NCI-H524 (cell line): ENCODE data around the gene EHBP1.
"Not testable (repeated sequence)": the region's sequence is repeated elsewhere in the genome, so short reads cannot be mapped to it uniquely, and the experiment has no call there.

Experiments used
- DNase-seq, 2 experiments: peaks; one replicate each; lab custom pipeline; 2025; lab: John Stamatoyannopoulos, UW

EHBP1 gene

DNA sequence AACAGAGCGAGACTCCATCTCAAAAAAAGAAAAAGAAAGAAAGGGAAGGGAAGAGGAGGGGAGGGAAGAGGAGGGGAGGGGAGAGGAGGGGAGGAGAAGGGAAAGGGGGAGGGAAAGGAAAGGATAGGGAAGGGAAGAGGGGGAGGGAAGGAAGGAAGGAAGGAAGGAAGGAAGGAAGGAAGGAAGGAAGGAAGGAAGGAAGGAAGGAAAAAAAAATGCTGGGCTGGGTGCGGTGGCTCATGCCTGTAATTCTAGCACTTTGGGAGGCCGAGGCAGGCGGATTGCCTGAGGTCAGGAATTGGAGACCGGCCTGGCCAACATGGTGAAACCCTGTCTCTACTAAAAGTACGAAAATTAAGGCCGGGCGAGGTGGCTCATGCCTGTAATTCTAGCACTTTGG lies 314.2 kb downstream of the EHBP1 start:
- not testable (repeated sequence) for DNase-seq

DNA sequence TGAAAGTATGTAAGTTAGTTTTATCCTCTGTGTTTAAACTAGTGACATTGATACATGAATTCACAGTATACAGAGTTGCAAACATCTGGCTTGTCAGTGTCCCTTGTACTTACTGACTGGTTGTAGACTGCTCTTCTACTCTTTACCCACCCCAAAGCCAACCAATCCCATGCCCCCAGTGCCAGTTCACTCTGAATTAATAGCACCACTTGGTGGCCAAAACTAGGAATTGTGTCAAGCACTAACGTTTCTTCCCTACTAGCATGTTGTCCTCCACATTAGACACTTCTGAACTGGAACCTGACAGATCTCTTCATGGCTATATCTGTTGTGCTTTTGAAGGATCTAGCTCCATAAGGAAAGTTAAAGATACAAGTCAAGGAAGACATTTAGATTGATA lies 317.9 kb downstream of the EHBP1 start:
- peak; percentile 7 to 71 for DNase-seq

DNA sequence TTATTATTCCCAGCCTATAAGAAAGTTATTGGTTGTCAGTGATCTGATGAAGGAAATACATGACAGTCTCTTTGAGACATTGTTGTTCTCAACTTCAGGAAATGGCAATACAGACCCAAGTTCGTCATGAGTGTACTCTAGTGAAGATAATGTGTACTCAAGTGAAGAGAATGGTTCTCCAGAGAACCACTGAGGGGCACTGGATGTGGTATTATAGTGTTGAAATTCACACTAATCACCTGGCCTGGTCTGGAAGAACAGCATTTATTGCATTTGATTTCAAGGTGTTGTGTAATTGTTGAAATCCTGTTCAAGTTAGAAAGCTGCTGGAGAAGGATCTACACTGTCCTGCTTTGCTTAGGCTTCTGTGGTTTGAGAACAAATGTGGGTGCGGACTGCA lies 321.7 kb downstream of the EHBP1 start:
- no peak for DNase-seq

DNA sequence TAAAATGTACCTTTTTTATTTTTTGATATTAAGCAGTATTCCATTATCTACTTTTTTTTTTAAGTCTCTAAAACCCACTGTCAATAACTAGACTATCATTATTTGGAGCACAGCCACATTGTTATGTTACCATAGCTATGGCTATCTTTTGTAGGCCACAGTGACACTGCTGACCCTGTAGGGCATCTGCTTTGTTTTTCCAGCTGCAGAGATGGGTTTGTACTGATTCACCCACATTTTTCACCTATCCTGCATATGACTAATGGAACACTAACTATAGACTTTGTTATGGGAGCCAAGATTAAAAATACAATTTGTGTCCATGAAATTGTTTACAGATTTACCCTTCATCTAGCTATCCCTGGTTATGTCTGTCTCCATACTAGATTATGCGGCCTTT lies 323.5 kb downstream of the EHBP1 start:
- no peak for DNase-seq

DNA sequence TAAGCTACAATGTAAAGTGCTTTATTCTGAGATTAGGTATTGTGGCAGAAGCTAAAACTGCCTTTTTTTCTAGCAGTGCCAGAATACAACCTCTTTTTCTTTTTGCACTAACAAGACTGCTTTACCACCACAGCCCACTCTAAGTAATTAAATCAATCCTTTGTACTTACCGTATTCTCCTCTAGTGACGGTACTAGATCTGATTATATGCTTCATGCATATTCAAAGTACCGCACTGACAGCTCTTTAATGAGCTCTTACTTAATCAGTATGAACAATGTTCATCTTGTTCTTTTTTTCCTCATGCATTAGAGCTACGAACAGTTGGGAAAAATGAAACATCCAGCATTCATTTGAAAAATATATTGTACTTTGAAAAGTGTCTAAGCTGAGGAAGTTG lies 329.0 kb downstream of the EHBP1 start:
- DNase-seq, result peak in 1 of 2 experiments; percentile 32

DNA sequence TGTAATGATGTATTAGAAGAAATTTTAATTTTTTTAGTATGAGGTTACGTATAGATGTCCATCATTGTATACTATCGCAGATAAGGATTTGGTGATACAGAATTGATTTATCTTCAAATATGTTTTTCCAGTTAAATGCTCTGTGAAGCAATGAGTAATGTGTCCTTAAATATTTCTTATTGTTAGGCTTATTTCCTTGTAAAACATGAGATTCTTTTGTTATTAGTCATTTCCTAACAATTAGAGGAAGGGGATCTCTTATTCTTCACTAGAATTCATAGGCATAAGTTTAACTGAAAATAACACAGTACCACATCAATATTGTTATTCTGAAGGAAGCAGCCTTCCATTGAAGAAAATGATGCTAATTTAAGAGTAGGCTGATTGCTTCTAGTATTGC lies 329.7 kb downstream of the EHBP1 start:
- DNase-seq, result no peak

DNA sequence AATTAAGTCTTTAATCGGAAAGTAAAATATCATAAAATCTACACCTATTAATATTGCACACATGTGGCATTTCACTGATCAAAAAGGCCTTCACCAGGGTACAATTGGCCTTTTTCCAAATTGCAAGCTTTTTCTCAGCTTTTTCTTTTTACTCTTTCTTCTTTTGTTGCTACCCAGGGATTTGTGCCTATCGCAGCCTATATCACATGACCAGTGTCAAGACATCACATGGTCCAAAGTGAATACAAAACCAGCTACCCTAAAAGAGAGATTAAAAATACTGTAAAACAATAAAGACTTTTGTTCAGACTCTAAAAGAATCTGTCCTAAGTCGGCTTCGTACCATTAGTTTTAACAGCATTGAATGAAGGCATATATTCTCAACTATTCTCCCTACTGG lies 330.1 kb downstream of the EHBP1 start:
- DNase-seq, result no peak

DNA sequence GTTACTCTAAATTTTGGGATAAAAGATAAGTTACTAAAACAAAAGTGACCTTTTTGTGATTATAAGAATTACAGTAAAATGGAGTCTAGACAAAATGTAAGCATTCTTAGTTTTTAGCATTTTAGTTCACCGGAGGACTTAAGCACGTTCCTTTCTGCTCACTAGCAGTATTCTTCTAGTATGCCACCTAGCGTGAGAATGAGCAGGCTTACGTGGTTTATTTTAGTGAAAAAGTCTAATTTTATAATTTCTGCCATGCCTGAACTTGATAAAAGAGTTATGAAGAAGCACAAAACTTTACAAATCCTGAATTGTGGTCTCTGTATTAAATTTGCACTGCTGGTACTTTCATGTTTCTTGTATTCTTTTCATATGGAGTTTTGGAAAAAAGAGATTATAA lies 332.5 kb downstream of the EHBP1 start:
- DNase-seq, result no peak

DNA sequence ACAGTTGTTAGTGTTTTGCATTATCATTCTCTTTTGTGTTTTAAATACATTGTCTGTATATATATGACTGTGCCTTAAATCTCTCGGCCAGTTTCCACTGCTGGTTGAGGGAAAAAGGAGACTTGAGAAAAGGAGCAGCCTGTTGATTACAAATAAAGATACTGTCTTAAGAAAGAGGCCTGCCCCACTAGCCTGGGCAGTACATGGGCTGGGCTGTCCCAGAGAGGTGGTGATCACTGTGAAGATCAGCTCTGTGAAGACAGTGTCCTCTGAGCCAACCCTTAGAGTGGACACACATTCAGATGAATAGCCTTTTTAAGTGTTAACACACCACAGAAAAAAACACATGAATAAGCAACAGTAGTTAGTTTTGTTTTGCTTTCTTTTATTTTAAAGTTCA lies 335.1 kb downstream of the EHBP1 start:
- DNase-seq, result no peak

DNA sequence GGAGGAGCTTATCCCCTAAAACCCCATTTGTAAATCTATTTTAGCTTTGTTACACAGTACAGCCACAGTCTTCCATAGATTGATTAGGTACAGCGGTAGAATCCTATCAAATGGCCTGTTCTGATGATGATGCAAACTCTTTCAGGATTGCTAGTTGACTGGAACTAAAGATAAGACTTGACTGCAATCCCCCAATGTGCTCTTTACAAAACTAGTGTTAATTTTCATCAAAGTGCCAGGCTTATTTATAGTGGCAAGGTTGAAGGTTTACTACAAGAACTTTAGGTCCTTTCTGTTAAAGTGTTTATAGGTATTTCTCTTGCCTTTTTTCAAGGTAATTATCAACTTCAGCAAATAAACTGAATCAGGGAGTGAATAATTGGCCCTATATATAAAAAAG lies 336.1 kb downstream of the EHBP1 start:
- no peak for DNase-seq

DNA sequence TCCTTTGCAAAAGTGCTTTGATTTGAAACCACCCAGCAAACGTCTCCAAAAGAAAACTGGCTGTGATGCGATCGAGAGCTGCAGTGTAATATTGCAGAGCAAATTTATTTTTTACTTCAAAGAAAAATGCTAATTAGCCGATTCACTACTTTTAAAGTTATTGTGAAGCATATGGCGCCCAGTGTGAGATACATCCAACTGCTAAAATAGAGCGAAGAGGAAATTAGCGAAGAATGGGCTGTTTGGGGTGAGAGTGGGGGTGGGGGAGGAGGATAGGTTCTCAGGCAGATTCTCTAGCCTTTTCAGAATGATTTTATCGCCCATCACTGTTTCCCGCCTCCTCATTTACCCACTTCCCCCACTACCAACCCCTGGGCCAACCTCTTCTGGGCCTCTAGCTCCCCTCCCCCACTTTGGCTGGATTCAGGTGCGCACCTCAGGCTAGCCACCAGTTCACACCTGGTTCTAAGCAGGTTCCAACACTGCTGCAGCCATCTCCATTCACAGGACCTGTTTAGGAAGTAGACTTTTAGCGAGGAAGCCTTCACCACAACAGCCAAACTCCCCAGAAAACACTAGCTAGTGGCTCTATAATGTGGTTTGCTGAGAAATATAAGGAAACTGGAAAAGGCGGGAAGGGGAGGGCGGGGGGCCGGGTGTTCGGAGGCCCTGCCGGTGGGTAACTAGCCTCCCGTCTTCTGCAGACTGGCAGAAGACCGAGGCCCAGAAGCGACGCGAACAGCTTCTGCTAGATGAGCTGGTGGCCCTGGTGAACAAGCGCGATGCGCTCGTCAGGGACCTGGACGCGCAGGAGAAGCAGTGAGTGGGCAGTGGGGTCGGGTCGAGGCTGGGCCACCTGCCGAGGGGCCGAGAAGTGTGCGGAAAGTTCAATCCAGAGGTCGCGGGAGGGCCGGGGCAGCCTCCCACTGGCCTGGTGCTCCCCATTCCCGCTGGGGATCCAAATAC lies 339.1 kb downstream of the EHBP1 start:
- no peak for DNase-seq

DNA sequence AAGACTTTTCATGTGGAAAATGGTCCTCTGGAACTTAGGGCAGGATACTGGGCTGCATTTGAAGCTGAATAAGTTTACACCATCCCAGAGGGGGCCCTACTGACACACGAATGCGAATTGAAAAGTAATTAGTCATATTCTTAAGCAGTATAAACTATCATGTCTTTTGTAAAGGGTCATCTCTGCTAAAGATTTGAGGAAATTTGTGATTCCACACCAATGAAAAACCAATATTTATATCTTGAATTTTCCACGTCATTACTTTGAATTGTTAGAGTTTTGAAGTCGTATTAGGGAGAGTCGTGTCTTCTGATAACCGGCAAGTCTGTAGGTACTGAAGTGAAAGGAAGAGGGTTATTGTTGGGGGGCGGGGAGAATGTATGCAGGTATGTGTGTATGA lies 341.0 kb downstream of the EHBP1 start:
- no peak for DNase-seq

DNA sequence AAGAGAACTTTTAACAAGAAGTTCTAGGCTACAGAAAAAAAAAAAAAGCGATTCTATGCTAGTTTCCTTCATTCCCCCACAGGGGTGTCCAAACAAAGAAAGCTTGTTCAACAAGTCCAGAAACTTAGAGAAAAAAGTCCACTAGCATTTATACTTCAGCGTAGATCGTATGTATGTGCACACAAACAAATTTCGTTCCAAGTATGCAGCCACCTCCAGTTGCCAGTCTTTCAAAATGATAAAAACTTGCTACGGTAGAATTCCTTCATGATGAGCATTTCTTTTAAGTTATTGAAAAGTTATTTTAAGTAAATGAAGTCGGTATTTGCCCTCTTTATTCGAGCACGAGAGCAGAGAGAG lies 341.4 kb downstream of the EHBP1 start:
- no peak for DNase-seq

DNA sequence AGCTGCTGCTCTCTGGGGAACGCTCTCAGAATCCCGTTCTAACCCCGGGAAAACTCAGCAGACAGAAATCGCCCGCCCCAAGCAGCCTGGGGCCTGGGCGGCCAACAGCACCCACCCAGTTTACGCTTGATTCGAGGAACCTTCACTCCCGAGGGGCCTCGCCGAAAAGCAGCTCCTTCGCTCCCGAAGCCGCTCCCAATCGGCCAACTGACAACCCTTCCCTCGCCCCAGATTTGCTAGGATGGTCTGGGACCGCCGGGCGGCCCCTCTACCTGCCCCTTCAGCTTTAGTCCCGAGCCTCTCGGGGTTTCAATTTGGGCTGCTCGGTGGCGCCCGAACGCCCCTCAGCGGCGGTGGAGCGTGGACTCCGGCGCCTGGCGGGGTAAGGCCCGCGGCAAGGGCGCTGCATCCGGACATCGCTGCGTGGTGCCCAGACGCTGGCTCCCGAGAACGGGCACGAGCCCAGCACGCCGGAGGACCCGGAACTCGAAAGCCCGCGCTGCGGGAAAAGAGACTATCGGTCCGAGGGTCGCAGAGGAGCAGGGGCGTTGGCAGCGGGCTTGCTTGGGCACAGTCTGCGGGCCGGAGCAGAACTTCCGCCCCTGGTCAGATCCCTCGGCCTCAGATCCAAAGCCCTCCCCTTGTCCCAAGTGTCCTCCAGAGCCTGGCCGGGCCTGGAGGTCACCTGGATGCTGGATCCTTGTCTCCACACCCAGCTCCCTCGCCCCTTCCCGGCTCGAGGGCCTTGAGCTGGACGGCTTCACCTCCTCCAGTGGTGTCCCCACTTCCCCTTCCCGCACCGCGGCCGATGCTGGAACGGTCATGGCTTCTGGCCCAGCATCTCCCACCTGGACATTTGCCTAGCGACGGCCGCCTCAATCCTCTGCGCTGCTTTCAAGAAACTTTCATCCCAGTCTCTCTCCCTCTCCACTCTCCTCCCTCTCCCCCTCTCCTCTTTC lies 342.1 kb downstream of the EHBP1 start:
- DNase-seq, result peak; percentile 10 to 55

DNA sequence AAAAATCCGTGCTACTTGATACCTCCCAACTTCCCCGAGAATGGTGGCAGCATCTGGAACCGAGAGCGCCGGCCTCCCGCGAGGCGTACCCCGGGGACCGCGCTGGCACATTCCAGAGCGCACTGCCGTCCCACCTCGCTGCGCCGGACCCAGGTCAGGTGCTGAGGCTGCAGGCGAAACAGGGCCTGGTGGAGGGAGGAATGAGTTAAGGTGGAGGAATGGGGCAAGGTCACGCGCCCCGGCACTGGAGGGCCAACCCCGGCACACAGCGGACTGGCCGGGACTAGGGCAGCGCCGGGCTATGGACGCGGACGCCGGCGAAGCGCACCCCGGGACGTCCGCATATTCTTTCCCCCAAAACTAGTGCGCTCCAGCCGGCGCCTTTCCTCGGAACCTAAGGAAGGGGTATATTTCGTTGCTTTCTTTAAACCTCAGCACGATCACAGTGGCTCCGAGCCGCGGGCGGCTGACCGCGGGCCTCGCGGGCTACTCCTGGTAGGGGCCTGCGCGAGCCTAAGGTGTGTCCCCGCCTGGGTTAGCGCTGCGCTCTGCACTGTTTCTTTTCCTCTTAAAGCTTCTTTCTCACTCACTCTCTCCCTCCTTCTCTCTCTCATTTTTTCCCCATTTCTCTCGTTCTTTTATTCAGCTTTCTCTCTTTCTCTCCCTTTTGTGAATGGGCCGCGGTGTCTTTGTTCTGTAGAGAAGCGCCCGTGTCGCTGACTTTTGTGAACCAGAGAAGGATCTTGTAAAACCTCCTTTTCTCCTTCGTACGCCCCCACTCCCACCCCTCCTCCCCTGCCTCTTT lies 343.1 kb downstream of the EHBP1 start:
- DNase-seq, result peak in 1 of 2 experiments; percentile 27

DNA sequence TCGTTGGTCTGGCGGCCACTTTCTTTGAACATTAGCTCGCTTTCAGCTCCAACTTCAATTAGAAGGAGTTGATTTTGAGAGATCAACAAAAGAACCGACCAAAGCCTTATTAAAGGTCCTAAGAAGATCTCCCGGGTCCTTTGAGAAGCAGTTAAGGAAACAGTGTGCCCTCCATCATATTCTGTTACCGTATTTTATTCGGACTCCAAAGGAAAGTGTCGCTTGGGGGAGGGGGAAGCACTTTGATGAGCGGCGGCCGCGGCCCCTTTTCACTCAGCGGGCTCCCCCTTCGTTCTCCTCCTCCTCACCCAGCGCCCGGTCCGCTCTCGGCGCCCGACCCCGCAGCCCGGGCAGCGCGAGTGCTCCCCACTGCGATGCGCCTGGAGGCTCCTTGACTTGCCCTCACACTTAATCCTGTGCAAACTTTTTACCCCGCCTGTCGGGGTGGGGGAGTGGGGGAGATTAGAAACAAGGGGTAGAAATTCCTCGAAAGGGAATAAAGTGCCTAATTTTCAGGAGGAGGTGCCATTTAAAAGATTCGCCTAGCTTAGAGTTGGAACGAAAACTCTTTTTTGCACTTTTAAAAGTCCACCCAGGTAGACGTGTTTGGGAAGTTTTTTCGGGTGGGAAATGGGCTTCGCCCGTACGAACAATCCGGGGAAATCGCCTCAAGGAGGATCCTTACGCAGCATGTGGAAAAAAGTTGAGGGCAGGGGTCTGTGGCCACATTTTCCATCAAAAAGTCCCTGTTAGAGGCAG lies 343.9 kb downstream of the EHBP1 start:
- peak; percentile 3 to 26 for DNase-seq

DNA sequence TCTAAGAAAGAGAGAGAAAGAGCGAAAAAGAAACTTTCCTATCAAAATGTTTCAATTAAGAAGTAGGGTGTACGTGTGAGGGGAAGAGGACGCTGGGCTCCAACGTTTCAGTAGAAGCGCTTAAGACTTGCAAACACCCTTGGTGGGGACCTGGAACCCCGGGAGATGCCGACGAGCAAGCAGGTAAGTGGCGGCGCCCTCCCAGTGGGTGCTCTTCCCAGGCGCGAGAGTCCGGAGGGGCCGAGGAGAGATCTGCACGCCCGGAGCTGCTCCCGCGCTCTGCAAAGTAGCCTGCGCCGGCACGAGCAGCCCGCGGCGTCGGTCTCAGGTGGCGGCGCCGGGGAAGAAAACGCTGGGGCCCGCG lies 344.4 kb downstream of the EHBP1 start:
- DNase-seq, result peak in 1 of 2 experiments; percentile 59

DNA sequence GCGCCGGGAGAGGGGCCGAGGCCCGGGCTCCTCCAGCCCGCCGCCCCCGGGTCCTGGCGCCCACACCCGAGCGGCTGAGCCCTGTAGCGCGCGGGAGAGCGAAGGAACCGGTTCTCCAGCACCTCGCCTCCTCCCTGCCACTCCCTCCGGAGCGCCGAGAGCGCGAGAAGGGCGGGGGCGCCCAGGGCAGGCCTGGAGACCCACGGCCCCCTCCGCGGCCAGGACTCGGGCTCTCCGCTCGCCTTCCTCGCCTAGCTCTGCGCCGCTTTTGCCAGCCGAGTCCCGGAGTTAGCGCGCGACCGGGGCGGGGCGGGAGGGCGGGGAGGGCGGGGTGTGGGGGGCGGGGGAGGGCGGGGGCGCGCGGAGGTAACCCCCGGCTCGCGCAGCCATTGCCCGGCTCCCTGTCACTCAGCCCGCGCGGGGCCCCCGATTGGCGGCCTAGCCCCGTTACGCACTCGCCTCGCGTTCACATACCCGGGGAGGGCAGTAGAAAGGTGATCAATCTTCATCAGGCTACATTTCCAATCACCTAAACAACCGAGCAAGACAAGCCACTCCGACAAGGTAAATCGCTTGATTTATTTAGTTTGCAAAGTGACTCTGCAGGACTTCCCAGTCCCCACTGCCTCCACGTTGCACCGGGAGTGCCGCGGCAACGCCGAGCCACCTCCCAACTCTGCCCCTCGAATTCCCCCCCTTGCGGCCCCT lies 345.0 kb downstream of the EHBP1 start, which contains the start of gene OTX1:
Gene OTX1, plus strand, starts transcription at position 497 of the 708 bp plus-strand sequence. CDS start 2,161 bp downstream, outside the sequence.
- DNase-seq, result peak; percentile 68 to 75

DNA sequence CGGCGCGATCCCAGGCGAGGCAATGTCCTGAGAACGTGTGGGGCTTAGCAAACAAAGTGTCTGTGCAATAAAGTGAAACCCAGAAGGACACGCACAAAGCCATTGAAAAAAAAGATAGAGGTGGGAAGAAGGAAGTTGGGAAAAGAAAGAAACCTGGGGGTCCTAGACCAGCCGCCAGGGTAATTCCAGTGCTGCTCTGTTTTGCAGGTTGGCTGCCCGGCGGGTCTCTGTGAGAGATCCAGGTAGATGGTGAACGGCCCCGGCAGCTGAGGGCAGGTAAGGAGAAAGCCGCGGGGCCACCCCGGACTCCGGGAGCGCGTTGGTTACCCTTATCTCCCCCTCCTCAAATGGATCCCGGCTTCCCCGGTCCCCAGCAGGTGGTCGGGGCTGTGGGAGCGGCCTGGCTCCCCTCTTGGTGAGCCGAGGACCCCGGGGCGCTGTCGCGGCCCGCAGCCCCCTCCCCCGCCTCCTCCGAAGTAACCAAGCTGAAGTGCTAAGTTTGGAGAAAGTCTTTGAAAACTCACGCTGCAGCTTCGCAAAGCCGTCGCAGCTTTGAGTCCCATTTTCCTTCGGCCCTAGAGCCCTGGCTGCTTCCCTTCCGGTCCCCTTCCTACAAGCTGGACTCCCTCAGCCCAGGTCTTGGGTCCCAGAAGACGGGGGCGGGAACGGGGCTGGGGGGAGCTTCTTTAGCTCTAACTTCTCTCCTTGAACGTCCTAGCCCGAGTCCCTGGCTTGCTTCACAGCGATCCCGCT lies 345.7 kb downstream of the EHBP1 start:
- DNase-seq, result no peak
